D721Med (cell line): ENCODE results near the gene PGF.

Source experiments
- DNase-seq: peaks from one replicate; pipeline ENCODE4 v3.0.0; 2011; ENCODE audit warnings: low spot score; ENCODE audit not compliant: insufficient read length
- FAIRE-seq: peaks from 2 replicates; lab custom pipeline; 2011; peaks lifted over from hg19 to GRCh38; lab: Jason Lieb, UNC
- TF ChIP-seq, protein P1 (sequence below): IDR thresholded peaks from 2 replicates; pipeline ENCODE4 v1.5.1; 2012; ENCODE audit warnings: mild to moderate bottlenecking, control low read depth; ENCODE audit not compliant: insufficient read depth; ENCODE audit errors: missing control alignments

The PGF gene

DNA sequence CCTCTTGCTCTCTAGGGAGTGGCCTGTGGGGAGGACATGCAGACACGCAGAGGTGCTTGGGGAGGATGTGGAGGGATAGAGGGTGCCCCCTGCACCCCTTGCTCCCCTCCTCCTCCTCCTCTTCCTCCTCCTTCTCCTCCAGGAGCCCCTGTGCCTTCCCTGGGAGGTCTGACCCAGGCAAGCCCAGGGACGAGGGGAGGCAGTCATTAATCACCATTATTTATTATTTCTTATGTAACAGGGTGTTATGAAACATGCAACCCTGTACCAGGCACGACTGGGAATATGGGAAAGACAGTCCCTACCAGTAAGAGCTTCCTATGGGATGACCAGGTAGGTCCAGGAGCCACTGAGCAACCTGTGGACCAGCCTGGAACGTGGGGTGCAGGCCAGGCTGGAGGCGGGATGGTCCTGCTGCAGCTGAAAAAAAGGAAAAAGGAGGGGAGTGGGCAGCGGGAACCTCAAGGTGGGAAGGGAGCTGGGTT, 22.5 kb upstream of the PGF start:
- FAIRE-seq (no peak), DNase-seq (no peak)
- TF ChIP-seq, protein P1, sequence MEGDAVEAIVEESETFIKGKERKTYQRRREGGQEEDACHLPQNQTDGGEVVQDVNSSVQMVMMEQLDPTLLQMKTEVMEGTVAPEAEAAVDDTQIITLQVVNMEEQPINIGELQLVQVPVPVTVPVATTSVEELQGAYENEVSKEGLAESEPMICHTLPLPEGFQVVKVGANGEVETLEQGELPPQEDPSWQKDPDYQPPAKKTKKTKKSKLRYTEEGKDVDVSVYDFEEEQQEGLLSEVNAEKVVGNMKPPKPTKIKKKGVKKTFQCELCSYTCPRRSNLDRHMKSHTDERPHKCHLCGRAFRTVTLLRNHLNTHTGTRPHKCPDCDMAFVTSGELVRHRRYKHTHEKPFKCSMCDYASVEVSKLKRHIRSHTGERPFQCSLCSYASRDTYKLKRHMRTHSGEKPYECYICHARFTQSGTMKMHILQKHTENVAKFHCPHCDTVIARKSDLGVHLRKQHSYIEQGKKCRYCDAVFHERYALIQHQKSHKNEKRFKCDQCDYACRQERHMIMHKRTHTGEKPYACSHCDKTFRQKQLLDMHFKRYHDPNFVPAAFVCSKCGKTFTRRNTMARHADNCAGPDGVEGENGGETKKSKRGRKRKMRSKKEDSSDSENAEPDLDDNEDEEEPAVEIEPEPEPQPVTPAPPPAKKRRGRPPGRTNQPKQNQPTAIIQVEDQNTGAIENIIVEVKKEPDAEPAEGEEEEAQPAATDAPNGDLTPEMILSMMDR = no peak

DNA sequence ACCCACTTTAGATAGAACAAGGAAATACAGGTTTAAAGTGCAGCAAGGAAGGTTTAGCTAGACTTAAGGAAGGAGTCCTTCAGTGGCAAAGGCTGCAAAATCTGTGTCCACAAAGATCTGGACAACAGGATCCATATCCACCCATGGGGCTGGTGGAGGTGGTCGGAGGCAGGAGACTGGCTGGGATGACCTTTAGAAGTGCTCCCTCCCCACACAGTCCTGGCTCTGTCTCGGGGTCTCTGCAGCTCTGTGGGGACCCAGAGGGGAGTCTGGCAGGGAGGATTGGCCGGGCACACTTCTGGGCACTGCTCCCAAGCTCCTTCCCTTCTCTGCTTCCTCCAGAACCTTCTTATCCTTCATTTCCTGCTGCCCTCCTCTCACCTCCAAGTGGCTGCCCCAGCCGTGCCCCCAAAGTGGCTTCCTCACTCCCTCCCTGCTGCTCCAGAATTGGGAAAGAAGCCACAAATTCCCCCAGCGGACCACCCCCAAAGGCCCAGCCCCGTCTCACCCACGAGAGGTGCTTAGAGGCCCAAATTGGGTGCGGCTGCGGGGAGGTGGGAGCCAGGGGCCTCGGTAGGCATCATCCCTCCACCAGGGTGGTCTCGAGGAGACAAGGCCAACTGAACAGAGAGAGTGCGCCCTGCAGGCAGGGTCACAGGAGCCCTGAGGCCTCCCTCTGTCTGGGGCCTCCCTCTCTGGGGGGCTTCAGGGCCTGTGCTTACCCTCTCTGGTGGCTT, 21.9 kb upstream of the PGF start:
- TF ChIP-seq, protein P1 = no peak

DNA sequence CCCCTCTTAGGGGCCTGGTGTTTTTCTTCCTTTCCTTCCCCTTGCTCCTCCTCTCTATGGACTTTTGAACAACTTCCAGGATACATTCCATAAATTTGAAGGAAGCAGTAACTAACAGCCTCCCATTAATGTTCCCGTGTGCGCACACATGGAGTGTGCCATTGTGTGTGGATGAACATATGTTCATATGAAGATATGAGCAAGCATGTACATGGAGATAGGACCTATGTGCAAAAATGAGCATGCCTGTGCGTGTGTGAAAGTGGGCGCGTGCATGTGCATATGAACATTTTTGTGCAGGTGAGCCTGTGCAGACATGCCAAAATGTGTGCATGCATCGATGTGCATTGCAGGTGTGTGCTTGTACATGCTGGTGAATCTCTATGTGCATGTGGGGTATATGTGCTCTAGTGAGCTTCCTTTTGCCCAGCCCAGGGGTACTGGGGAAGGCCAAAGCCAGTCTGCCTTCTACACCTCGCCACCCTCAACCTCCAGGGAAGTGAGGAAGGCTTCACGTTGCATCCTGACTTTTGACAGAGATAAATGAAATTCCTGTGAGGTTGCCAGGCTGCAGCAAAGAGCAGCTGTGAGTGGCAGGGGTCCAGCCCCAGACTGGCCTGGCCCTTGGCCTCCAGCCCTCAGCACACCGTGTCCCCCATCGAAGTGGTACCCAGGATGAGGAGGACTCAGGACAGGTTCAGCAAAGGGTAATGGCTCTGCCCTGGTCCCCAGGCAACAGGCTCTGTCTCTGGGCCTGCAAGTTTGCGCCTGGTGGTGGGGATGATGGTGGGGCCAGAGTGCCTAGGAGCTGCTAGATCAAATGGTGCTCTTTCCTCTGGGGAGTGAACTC, 21.1 kb upstream of the PGF start:
- no peak for FAIRE-seq
- no peak for DNase-seq

More for the DNA sequence above, 21.9 kb upstream of the PGF start:
- DNase-seq (no peak), FAIRE-seq (no peak)

DNA sequence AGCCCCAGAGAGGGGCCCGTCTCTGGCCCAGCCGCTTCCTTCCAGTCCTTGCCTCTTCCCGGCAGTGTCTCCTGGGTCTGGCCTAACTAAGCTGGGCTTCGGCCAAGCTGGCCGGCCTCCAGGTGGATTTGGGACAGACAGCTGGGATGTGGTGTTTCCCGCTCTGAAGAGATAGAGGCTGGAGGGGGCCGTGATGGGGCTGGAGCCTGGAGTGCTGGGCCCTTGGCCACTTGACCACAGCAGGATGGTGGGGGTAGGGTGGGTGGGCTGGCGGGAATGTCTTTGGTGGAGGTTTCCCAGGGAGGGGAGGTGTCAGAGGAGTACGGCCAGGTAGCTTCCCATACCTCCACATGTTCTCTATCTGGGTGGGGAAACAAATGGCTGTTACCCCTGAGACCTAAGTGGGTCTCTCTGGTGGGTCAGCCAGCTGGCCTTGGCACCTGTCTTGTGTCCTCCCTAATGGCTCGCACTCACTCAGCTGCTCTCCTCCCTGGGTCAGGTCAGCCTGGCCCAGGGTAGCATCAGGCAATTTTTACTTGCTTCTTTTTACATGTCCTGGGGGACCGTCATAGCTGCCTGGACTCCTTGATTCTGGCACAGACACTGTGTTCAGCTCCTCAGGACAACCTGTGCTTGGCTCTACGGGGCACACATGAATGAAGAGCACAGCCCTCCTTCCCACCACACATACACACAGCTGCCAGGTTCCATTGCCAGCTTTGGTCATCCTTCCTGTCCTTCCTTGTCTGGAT, 19.8 kb upstream of the PGF start:
- TF ChIP-seq, protein P1 = no peak
- FAIRE-seq = no peak
- DNase-seq = no peak

More for the DNA sequence above, 21.1 kb upstream of the PGF start:
- TF ChIP-seq, protein P1 = no peak

DNA sequence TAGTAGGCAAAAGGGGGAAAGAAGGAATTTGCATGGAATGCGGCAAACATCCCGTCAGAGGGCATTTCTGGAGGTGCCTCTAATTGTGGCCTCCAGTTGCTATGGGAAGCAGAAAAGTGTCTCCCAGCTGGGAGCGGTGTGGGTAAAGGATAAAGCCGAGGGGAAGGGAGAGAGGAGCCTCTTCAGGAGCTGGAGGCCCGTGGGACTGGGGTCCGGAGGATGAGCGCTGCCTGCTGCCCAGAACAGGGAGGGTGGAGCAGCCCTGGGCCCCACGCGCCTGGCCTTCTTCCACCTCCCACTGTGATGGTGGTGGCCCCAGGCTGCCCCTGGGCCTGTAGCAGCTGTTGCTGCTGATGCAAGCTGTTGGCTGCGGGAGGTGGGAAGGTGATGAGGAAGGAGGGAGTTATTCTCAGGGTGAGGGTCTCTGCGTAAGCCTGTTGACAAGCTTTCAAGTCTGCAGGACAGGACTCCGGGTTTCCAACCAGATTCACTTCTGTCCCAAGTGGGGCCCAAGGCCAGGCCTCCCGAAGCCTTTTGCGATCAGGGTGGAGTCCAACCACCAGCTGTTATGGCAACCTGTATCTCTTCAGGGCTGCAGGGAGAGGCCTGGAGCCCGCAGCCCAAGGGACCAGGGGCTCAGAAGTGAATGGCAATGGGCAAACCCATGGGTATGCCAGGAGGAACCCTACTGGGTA, 19.1 kb upstream of the PGF start:
- FAIRE-seq = no peak
- TF ChIP-seq, protein P1 = no peak
- no peak for DNase-seq

DNA sequence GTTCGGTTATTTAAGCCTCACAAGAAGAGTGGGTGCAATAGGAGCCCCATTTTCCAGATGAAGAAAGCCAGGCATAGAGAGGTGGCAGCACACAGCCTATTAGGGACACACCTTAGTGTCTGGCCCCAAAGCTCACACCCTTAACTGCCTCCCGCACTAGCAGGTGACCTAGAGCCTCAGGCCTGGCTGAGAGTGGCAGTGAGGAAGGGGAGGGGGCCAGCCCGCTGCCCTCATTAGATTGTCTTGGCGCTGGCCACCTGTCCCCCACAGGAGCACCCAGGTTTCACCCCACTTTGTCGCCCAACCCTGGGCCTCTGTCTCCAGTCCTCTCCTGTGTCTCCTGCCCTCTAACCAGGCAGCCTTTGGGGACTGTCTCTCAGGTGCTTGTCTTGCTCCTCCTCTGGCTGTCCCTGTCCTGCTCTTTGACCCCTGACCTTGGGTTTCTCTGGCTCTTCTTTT, 18.5 kb upstream of the PGF start:
- DNase-seq (no peak), FAIRE-seq (no peak)
- TF ChIP-seq, protein P1 = no peak
